Endodermal cell (in vitro differentiated cells): ENCODE measurements around the gene RCAN2. TPM values are rescaled to one million over a fixed set of nuclear protein-coding genes. Genes with fewer than 3 reads are reported as not detected.

Source experiments
- DNase-seq: peaks from one replicate; pipeline ENCODE4 v3.0.0-alpha.2; 2017
- H3K27ac ChIP-seq: 2 replicates; pipeline ENCODE4 v1.5.1; 2013; ENCODE audit warnings: mild to moderate bottlenecking, low read depth, low read length, moderate library complexity
- H3K27me3 ChIP-seq: 2 replicates; pipeline ENCODE4 v1.6.1; 2013; ENCODE audit warnings: mild to moderate bottlenecking, low read length, moderate library complexity; ENCODE audit not compliant: insufficient read depth, control insufficient read depth, poor library complexity, severe bottlenecking
- H3K36me3 ChIP-seq: 2 replicates; pipeline ENCODE4 v1.7.0; 2013; ENCODE audit warnings: mild to moderate bottlenecking, low read length, moderate library complexity; ENCODE audit not compliant: control insufficient read depth, insufficient read depth
- H3K4me1 ChIP-seq: one replicate; pipeline ENCODE4 v1.7.0; 2013; ENCODE audit warnings: low read length; ENCODE audit not compliant: control insufficient read depth, insufficient read depth
- H3K4me3 ChIP-seq: 2 replicates; pipeline ENCODE4 v1.5.1; 2013; ENCODE audit warnings: mild to moderate bottlenecking, low read length, moderate library complexity
- H3K9ac ChIP-seq: 2 replicates; pipeline ENCODE4 v1.6.1; 2013; ENCODE audit warnings: mild to moderate bottlenecking, low read length, moderate library complexity; ENCODE audit not compliant: poor library complexity, severe bottlenecking; ENCODE audit errors: extremely low read depth
- H3K9me3 ChIP-seq: 2 replicates; pipeline ENCODE4 v1.6.1; 2013; ENCODE audit warnings: mild to moderate bottlenecking, low read length, moderate library complexity; ENCODE audit not compliant: control insufficient read depth
- H3K27ac Mint-ChIP-seq: 2 replicates; pipeline ENCODE4 v1.8.0; 2020; ENCODE audit warnings: mixed read lengths
- H3K27me3 Mint-ChIP-seq: 2 replicates; pipeline ENCODE4 v1.8.0; 2021; ENCODE audit warnings: mild to moderate bottlenecking, mixed read lengths; ENCODE audit not compliant: insufficient read depth
- H3K36me3 Mint-ChIP-seq: 2 replicates; pipeline ENCODE4 v1.8.0; 2020; ENCODE audit warnings: low read depth, mixed read lengths
- H3K4me1 Mint-ChIP-seq: 2 replicates; pipeline ENCODE4 v1.8.0; 2020; ENCODE audit warnings: mixed read lengths
- H3K4me3 Mint-ChIP-seq: 2 replicates; pipeline ENCODE4 v1.8.0; 2020; ENCODE audit warnings: mild to moderate bottlenecking, moderate library complexity, mixed read lengths
- H3K9me3 Mint-ChIP-seq: 2 replicates; pipeline ENCODE4 v1.8.0; 2020; ENCODE audit warnings: mild to moderate bottlenecking, mixed read lengths
- CTCF ChIP-seq: fragments of 200-600 bp; sonication (generic); conservative IDR thresholded peaks from 2 replicates; pipeline ENCODE4 v1.5.0; 2021; ENCODE audit warnings: antibody characterized with exemption, mild to moderate bottlenecking
- WGBS, 2 experiments: methylation state at CpG; one replicate each; pipeline versions ENCODE4 v1.1.5 to v1.1.7; 2013; ENCODE audit warnings: missing lambda C conversion rate in 2 of 2, mixed read lengths in 1 of 2; ENCODE audit not compliant: insufficient coverage in 1 of 2, insufficient read length in 1 of 2; 5-methylcytosine and 5-hydroxymethylcytosine counted together
- total RNA-seq, 2 donors: library from RNA; stranded (reverse); fragmentation: NEBNext Ultra II Directional in 1 of 2; extraction: Animal tissue kit (Norgen Biotek cat#: 25700) in 1 of 2; gene quantifications; 2 replicates in 1 of 2; 3 replicates in 1 of 2; pipeline ENCODE4 v1.2.1, GENCODE V29; 2021

Gene RCAN2
- total RNA-seq, 2 donors from 2014 or later: 15.7 to 16.7 TPM

- Histone ChIP-seq H3K27me3 (no peaks in the 10 kb centered on the region), H3K4me1 (no peaks in the 10 kb centered on the region), H3K36me3 (no peaks in the 10 kb centered on the region), H3K9ac (no peak overlapping the region), H3K9me3 (peaks cover 9% of the 10 kb centered on the region), H3K27ac (no peak overlapping the region), H3K4me3 (no peak overlapping the region)
- H3K4me3 Mint-ChIP-seq: no peak overlapping the region
- no peaks in the 10 kb centered on the region for H3K4me1 Mint-ChIP-seq
- no peak overlapping the region for H3K27ac Mint-ChIP-seq
- H3K27me3 Mint-ChIP-seq: no peaks in the 10 kb centered on the region
- no peak for TF ChIP-seq CTCF
- H3K9me3 Mint-ChIP-seq: peaks cover 24% of the 10 kb centered on the region
- DNase-seq: no peak
- H3K36me3 Mint-ChIP-seq: peaks cover 9% of the 10 kb centered on the region
- 93 to 98% methylated on average over 2 to 3 of the region's 3 CpGs for WGBS, 2 experiments
These were observed 256.5 kb downstream of the RCAN2 start for GRCh38 chr6:46234700-46235099.

GRCh38 chr6:46234156-46234556 is 257.1 kb downstream of the RCAN2 start:
- Histone ChIP-seq H3K4me1 (no peaks in the 10 kb centered on the region), H3K36me3 (no peaks in the 10 kb centered on the region), H3K9me3 (peaks cover 9% of the 10 kb centered on the region), H3K9ac (no peak overlapping the region), H3K27ac (no peak overlapping the region), H3K27me3 (no peaks in the 10 kb centered on the region), H3K4me3 (no peak overlapping the region)
- Mint-ChIP-seq H3K27ac (no peak overlapping the region), H3K27me3 (no peaks in the 10 kb centered on the region), H3K36me3 (peaks cover 12% of the 10 kb centered on the region), H3K4me1 (no peaks in the 10 kb centered on the region), H3K4me3 (no peak overlapping the region), H3K9me3 (peaks cover 28% of the 10 kb centered on the region)
- DNase-seq: no peak
- 93 to 100% methylated on average over 1 to 2 of the region's 2 CpGs for WGBS, 2 experiments
- TF ChIP-seq CTCF: no peak

GRCh38 chr6:46233129-46233528 is 258.1 kb downstream of the RCAN2 start:
- DNase-seq: no peak
- no peaks in the 10 kb centered on the region for H3K27me3 ChIP-seq
- H3K9me3 Mint-ChIP-seq: peaks cover 34% of the 10 kb centered on the region
- H3K4me1 ChIP-seq: no peaks in the 10 kb centered on the region
- no peak overlapping the region for H3K4me3 Mint-ChIP-seq
- no peak for TF ChIP-seq CTCF
- WGBS, 2 experiments: 91 to 100% methylated on average over 3 of the region's 3 CpGs
- H3K9me3 ChIP-seq: peaks cover 9% of the 10 kb centered on the region
- H3K4me1 Mint-ChIP-seq: no peaks in the 10 kb centered on the region
- no peaks in the 10 kb centered on the region for H3K36me3 ChIP-seq
- no peak overlapping the region for H3K4me3 ChIP-seq
- no peak overlapping the region for H3K27ac Mint-ChIP-seq
- H3K27ac ChIP-seq: no peak overlapping the region
- H3K36me3 Mint-ChIP-seq: peaks cover 14% of the 10 kb centered on the region
- no peak overlapping the region for H3K9ac ChIP-seq
- H3K27me3 Mint-ChIP-seq: no peaks in the 10 kb centered on the region
